GM18907 (cell line): Measurements from ENCODE around the gene SRSF3.
"Not testable (repeated sequence)": the region's sequence is repeated elsewhere in the genome, so short reads cannot be mapped to it uniquely, and the experiment has no call there.

Source experiments
- ATAC-seq: cut with Tn5 transposase; IDR thresholded peaks from one replicate; pipeline ENCODE4 v1.9.1; 2021; ENCODE audit warnings: mild to moderate bottlenecking, moderate library complexity; ENCODE audit not compliant: unreplicated experiment

Gene SRSF3

GRCh38 chr6:36574679-36575078, 19.5 kb upstream of the SRSF3 start:
- ATAC-seq: no peak

GRCh38 chr6:36576578-36576977, 17.6 kb upstream of the SRSF3 start:
- ATAC-seq: no peak

- no peak for ATAC-seq
These were observed 16.9 kb upstream of the SRSF3 start for GRCh38 chr6:36577301-36577700.

GRCh38 chr6:36578030-36578429, 16.1 kb upstream of the SRSF3 start:
- no peak for ATAC-seq

GRCh38 chr6:36578431-36578830, 15.7 kb upstream of the SRSF3 start:
- no peak for ATAC-seq

- no peak for ATAC-seq
These were observed 14.0 kb upstream of the SRSF3 start for GRCh38 chr6:36580184-36580526.

GRCh38 chr6:36581716-36582115, 12.4 kb upstream of the SRSF3 start:
- no peak for ATAC-seq

- no peak for ATAC-seq
These were observed 7.6 kb upstream of the SRSF3 start for GRCh38 chr6:36586606-36587005.

GRCh38 chr6:36589025-36589400, 5.1 kb upstream of the SRSF3 start:
- ATAC-seq: not testable (repeated sequence)

- no peak for ATAC-seq
These were observed 3.9 kb upstream of the SRSF3 start for GRCh38 chr6:36590237-36590636.

GRCh38 chr6:36592221-36592655, 1.9 kb upstream of the SRSF3 start:
- ATAC-seq: peak; percentile 40

GRCh38 chr6:36593569-36594028, 563 bp upstream of the SRSF3 start:
- no peak for ATAC-seq

GRCh38 chr6:36594816-36595643, 868 bp downstream of the SRSF3 start:
- ATAC-seq: no peak

GRCh38 chr6:36596356-36596755, 2.2 kb downstream of the SRSF3 start:
- ATAC-seq: no peak

GRCh38 chr6:36597775-36598174, 3.6 kb downstream of the SRSF3 start:
- no peak for ATAC-seq

- ATAC-seq: no peak
These were observed 4.2 kb downstream of the SRSF3 start for GRCh38 chr6:36598326-36598725.

GRCh38 chr6:36598739-36599318, 4.7 kb downstream of the SRSF3 start:
- ATAC-seq: no peak

GRCh38 chr6:36599791-36600209, 5.6 kb downstream of the SRSF3 start:
- ATAC-seq: no peak

GRCh38 chr6:36600564-36601146, 6.5 kb downstream of the SRSF3 start:
- no peak for ATAC-seq

GRCh38 chr6:36601818-36602217, 7.7 kb downstream of the SRSF3 start:
- not testable (repeated sequence) for ATAC-seq

- ATAC-seq: no peak
These were observed 9.3 kb downstream of the SRSF3 start for GRCh38 chr6:36603222-36604089.
